ENCODE data around the gene CYBC1.

DNA sequence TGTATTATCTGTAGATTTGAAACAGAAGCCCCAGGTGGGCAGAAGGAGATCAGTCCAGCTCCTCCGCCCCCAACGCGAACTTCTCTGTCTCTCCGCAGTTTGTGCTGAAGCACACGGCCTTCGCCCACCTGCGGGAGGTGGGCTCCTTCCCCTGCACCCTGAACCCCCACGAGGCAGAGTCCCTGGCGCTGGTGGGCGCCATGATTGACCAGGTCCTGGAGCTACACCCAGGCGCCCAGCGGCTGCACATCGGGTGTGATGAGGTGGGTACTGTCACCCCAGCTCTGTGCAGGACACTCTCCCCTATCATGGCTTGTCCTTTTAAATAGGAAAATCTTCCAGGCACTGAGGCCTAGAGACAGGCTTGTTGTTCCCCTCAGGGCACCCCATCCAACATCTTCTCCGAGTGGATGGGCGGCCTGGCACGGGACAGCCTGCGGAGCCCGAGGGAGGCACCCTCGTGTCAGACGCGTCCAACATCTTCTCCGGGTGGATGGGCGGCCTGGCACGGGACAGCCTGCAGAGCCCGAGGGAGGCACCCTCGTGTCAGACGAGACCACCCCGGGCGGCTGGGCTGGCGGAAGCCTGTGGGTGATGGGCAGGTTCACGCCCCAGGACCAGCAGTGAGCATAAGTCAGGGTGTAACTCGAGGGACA, 16.9 kb downstream of the CYBC1 start:
- TF ChIP-seq YY1 (IDR thresholded peaks at IDR 0.05; ENCODE audit: low read depth, low read length) (no peak), ZNF274 (IDR thresholded peaks at IDR 0.05; ENCODE audit: borderline replicate concordance, extremely low read depth, low read length) (no peak), POLR2A (IDR thresholded peaks at IDR 0.05; ENCODE audit: control extremely low read depth in 1 of 2, low read depth in 2 of 2, low read length in 2 of 2) (no peak), POLR2AphosphoS5 (IDR thresholded peaks at IDR 0.05; ENCODE audit: low read depth, low read length) (no peak), MAFK (IDR thresholded peaks at IDR 0.05; ENCODE audit: low read depth, low read length) (no peak), CEBPB (IDR thresholded peaks at IDR 0.05; ENCODE audit: low read depth, low read length) (no peak), SIN3A (conservative IDR thresholded peaks at IDR 0.05 in 1 of 2, IDR thresholded peaks at IDR 0.05 in 1 of 2; ENCODE audit: low read depth in 1 of 2, low read length in 2 of 2) (no peak)
- TF ChIP-seq, protein P1, sequence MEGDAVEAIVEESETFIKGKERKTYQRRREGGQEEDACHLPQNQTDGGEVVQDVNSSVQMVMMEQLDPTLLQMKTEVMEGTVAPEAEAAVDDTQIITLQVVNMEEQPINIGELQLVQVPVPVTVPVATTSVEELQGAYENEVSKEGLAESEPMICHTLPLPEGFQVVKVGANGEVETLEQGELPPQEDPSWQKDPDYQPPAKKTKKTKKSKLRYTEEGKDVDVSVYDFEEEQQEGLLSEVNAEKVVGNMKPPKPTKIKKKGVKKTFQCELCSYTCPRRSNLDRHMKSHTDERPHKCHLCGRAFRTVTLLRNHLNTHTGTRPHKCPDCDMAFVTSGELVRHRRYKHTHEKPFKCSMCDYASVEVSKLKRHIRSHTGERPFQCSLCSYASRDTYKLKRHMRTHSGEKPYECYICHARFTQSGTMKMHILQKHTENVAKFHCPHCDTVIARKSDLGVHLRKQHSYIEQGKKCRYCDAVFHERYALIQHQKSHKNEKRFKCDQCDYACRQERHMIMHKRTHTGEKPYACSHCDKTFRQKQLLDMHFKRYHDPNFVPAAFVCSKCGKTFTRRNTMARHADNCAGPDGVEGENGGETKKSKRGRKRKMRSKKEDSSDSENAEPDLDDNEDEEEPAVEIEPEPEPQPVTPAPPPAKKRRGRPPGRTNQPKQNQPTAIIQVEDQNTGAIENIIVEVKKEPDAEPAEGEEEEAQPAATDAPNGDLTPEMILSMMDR (IDR thresholded peaks at IDR 0.05; ENCODE audit: control extremely low read depth in 1 of 3, insufficient read depth in 1 of 3, low read depth in 1 of 3, low read length in 3 of 3), result no peak
- TF ChIP-seq, protein P2, sequence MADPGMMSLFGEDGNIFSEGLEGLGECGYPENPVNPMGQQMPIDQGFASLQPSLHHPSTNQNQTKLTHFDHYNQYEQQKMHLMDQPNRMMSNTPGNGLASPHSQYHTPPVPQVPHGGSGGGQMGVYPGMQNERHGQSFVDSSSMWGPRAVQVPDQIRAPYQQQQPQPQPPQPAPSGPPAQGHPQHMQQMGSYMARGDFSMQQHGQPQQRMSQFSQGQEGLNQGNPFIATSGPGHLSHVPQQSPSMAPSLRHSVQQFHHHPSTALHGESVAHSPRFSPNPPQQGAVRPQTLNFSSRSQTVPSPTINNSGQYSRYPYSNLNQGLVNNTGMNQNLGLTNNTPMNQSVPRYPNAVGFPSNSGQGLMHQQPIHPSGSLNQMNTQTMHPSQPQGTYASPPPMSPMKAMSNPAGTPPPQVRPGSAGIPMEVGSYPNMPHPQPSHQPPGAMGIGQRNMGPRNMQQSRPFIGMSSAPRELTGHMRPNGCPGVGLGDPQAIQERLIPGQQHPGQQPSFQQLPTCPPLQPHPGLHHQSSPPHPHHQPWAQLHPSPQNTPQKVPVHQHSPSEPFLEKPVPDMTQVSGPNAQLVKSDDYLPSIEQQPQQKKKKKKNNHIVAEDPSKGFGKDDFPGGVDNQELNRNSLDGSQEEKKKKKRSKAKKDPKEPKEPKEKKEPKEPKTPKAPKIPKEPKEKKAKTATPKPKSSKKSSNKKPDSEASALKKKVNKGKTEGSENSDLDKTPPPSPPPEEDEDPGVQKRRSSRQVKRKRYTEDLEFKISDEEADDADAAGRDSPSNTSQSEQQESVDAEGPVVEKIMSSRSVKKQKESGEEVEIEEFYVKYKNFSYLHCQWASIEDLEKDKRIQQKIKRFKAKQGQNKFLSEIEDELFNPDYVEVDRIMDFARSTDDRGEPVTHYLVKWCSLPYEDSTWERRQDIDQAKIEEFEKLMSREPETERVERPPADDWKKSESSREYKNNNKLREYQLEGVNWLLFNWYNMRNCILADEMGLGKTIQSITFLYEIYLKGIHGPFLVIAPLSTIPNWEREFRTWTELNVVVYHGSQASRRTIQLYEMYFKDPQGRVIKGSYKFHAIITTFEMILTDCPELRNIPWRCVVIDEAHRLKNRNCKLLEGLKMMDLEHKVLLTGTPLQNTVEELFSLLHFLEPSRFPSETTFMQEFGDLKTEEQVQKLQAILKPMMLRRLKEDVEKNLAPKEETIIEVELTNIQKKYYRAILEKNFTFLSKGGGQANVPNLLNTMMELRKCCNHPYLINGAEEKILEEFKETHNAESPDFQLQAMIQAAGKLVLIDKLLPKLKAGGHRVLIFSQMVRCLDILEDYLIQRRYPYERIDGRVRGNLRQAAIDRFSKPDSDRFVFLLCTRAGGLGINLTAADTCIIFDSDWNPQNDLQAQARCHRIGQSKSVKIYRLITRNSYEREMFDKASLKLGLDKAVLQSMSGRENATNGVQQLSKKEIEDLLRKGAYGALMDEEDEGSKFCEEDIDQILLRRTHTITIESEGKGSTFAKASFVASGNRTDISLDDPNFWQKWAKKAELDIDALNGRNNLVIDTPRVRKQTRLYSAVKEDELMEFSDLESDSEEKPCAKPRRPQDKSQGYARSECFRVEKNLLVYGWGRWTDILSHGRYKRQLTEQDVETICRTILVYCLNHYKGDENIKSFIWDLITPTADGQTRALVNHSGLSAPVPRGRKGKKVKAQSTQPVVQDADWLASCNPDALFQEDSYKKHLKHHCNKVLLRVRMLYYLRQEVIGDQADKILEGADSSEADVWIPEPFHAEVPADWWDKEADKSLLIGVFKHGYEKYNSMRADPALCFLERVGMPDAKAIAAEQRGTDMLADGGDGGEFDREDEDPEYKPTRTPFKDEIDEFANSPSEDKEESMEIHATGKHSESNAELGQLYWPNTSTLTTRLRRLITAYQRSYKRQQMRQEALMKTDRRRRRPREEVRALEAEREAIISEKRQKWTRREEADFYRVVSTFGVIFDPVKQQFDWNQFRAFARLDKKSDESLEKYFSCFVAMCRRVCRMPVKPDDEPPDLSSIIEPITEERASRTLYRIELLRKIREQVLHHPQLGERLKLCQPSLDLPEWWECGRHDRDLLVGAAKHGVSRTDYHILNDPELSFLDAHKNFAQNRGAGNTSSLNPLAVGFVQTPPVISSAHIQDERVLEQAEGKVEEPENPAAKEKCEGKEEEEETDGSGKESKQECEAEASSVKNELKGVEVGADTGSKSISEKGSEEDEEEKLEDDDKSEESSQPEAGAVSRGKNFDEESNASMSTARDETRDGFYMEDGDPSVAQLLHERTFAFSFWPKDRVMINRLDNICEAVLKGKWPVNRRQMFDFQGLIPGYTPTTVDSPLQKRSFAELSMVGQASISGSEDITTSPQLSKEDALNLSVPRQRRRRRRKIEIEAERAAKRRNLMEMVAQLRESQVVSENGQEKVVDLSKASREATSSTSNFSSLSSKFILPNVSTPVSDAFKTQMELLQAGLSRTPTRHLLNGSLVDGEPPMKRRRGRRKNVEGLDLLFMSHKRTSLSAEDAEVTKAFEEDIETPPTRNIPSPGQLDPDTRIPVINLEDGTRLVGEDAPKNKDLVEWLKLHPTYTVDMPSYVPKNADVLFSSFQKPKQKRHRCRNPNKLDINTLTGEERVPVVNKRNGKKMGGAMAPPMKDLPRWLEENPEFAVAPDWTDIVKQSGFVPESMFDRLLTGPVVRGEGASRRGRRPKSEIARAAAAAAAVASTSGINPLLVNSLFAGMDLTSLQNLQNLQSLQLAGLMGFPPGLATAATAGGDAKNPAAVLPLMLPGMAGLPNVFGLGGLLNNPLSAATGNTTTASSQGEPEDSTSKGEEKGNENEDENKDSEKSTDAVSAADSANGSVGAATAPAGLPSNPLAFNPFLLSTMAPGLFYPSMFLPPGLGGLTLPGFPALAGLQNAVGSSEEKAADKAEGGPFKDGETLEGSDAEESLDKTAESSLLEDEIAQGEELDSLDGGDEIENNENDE (IDR thresholded peaks at IDR 0.05; ENCODE audit: insufficient replicate concordance, low read length), result no peak

All from H1 (cell line).